HG02610 (cell line): ENCODE results near the gene ING3.

Source experiments
- ATAC-seq: cut with Tn5 transposase; IDR thresholded peaks from one replicate; pipeline ENCODE4 v1.9.1; 2021; ENCODE audit warnings: mild to moderate bottlenecking, moderate library complexity; ENCODE audit not compliant: unreplicated experiment

Gene ING3, protein sequence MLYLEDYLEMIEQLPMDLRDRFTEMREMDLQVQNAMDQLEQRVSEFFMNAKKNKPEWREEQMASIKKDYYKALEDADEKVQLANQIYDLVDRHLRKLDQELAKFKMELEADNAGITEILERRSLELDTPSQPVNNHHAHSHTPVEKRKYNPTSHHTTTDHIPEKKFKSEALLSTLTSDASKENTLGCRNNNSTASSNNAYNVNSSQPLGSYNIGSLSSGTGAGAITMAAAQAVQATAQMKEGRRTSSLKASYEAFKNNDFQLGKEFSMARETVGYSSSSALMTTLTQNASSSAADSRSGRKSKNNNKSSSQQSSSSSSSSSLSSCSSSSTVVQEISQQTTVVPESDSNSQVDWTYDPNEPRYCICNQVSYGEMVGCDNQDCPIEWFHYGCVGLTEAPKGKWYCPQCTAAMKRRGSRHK

DNA sequence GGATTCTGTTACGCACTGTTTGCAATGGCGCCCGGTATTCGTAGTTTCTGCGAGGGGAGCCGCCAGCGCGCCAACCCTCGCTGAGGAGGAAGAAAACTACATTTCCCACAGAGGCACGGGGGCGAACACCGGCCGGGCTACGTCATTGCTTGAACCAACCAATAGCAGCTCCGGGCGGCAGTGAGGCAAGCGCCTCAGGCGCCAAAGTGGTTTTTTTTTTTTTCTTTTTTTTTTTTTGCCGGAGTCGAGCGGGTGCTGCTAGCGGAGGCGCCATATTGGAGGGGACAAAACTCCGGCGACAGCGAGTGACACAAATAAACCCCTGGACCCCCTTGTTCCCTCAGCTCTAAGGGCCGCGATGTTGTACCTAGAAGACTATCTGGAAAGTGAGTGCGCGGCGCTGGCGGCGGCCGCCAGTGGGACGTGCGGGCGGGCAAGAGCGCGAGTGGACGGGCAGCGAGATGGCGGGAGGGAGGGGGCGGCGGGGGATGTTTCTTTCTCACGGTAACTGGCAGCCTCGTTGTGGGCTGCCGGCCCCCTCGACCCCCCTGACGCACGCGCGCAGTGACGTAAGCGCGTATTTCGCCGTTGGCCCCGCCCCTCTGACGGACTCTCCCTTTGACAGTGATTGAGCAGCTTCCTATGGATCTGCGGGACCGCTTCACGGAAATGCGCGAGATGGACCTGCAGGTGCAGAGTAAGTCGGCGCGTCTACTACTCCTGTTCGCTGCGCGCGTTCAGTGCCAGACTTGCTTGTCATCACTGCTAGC, at the start of gene ING3:
Gene ING3 (plus strand): TSS at position 239 of the 770 bp plus-strand sequence. CDS start 120 bp downstream, at position 359.
- peak; percentile 98 for ATAC-seq

- ATAC-seq, result no peak
Measured at GRCh38 chr7:120915314-120916105, 35.1 kb upstream of the ING3 start.

GRCh38 chr7:120916121-120916520, 34.5 kb upstream of the ING3 start:
- no peak for ATAC-seq

- ATAC-seq, result no peak
Measured at GRCh38 chr7:120916538-120916937, 34.0 kb upstream of the ING3 start.

DNA sequence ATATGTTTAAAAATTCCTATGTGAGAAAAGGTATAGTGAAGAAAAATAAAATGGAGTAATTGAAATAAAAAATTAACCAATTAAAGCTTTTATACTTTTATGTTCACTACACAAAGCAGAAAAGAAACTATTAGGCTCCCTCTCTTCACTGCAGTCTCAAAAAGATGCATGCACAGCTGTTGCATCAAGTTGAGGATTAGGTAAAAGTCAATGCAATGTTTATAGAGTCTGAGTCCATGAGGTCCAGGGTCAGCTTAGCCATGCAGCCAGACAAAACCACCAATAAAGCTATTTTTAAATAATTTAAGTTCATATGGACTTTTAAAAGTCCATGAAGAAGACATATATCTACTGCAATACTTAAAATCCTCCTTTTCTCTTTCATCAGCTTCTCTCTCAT, 31.1 kb upstream of the ING3 start:
- no peak for ATAC-seq

- no peak for ATAC-seq
Measured at GRCh38 chr7:120920034-120920433, 30.5 kb upstream of the ING3 start.

DNA sequence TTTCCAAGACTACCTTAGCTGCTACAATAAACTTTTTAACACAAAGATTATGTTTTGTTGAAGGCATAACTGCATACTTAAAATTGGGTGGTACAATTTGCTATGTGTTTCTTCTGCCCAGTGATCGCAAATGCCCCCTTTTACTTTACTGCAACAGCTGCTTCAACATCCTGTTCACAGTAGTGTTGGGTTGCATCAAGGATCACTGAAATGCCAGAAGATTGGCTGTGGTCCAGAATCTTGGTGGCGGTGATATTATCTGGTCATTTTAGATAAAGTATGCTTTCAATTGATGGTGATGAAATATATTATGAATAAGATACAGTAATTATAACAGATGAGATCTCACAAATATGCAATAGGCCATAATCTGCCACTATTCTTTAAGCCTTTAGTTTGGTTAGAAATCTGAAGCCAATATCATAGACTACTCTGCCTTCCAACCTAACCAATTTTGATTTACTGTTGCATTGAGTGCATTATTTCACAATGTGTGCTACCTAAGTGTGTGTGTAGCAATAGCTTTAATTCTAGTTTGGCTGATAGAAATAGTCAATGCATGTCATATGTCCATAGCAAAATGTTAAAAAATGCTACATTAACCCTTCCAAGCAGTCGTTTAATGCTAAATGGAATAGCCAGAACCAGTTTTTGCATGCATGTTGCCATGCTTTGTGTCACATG, 29.8 kb upstream of the ING3 start:
- ATAC-seq, result no peak

DNA sequence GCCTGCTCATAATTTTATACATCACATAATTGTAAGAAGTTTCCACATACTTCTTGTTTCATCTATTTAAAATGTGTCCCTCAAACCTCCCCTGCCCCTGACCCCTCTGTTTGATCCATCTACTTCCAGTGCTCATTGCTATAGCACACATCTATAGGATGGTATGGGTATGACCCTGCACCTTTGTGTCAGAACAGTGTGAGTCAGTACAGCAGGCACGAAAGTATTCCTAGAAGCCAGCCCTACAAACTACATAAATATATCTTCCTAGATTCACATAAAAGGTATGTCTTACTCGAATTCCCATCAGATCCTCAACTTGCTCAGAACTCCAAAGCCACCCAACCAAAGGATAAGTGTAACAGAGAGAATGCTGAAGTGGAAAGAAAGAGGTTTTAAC, 25.7 kb upstream of the ING3 start:
- ATAC-seq, result no peak

- no peak for ATAC-seq
Measured at GRCh38 chr7:120925392-120925791, 25.2 kb upstream of the ING3 start.

- ATAC-seq, result peak; percentile 20
Measured at GRCh38 chr7:120926943-120927346, 23.6 kb upstream of the ING3 start.

DNA sequence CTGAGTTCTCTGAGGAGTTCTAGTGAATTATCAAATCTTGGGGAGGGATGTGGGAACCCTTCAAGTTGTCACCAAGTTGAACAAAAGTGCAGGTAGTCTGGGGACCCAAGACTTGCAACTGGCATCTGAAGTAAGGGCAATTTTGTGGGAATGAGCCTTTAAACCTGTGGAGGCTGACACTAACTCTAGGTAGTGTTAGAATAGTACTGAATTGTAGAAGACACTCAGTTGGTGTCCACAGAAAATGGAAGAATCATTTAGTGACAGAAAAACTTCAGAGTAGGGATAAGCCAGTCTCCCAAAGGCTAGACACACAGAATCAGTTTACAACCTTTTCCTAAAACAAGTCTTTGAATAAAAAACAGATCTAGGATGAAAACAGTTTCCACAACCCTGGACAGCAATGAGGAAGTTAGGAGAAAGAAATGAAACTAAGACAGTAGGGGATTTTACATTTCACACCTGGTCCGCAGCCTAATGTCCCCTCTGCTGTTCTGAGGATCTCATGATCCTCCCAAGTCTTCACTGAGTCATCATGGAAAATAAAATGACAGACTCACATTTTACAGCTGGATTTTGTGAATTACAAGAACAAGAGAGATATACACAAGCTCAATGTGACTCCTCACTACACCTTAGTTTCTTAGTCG, 23.0 kb upstream of the ING3 start:
- ATAC-seq, result peak; percentile 87

DNA sequence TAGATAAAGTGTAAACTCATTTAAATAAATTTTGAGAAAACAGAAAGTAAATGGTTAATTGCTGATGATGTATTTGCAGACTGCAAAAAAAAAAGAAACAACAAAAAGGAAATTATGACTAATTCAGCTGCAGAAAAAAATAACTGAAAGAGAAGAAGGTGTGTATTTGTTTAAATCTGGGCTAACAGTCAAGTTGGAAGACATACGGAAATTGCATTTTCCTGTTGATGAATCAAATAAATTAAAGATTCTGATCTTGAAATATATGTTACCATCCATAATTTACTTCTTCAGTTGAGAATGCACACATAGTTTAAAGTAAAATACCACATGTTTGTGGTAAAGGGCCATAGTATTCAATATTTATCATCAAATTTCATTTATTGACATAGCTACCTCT, 19.3 kb upstream of the ING3 start:
- no peak for ATAC-seq

DNA sequence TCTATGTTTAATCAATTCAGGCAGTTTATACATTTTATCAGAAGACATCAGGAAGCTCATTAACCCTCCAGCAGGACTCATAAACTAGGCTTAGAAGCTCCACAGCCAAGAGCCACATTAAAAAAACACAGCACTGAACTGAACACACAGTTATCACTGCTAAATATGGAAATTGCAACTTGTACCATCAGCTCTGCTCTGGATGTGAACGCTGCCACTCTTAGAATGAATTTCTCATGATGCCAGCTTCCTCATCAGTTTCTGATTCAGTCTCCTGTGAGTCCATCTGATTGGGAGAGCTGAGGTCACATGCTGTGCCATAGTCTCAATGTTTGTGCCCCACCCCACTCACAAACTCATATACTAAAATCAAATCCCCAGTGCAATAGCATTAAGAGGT, 17.1 kb upstream of the ING3 start:
- no peak for ATAC-seq

DNA sequence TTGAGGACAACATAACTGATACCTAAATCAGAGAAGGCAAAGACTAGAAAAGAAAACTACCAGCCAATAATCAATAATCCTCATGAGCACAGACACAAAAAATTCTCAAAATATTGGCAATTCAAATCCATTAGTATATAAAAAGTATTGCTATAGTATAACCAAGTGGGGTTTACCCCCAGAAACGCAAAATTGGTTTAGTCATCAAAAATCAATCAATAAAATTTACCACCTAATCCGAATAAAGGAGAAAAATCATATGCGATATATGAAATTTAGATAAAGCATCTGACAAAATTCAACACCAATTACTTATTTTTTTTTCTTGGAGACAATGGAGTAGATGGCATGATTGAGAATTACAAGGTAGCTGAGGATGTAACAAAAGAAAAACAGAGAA, 11.2 kb upstream of the ING3 start:
- no peak for ATAC-seq

DNA sequence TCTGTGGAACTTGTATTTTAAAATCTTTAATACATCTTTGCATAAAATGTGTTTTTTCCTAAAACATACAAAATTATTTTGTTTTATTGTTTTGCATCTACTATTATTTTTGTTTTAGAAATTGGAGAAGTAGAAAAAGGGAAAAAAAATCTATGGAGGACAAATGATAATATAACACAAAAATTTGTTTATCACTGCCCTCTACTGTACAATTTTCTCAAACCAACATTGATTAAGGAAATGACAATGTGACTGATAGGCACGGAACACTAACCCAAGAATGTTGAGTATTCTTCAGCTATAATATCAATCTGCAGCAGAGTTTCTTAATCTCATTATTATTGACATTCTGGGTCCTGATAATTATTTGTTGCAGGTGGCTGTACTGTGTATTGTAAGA, 9.5 kb upstream of the ING3 start:
- ATAC-seq, result no peak

DNA sequence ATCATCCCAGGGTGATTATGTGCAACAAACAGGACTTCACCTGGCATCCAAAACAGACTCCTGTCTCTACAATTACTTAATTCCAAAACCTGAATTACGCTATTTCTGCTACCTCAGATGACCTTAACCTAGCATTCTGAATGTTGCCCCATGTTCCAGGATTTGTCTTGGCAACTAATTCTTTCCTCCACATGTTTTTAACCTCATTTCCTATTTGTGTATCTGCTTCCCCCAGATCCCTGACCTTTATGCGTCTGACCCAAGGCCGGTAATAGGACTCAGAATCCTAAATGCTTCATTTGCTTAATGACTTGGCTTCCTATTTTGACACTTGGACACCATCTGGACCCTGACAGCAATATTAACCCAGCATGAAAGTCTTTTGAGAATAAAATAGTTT, 8.7 kb upstream of the ING3 start:
- no peak for ATAC-seq

- no peak for ATAC-seq
Measured at GRCh38 chr7:120942861-120943260, 7.7 kb upstream of the ING3 start.

DNA sequence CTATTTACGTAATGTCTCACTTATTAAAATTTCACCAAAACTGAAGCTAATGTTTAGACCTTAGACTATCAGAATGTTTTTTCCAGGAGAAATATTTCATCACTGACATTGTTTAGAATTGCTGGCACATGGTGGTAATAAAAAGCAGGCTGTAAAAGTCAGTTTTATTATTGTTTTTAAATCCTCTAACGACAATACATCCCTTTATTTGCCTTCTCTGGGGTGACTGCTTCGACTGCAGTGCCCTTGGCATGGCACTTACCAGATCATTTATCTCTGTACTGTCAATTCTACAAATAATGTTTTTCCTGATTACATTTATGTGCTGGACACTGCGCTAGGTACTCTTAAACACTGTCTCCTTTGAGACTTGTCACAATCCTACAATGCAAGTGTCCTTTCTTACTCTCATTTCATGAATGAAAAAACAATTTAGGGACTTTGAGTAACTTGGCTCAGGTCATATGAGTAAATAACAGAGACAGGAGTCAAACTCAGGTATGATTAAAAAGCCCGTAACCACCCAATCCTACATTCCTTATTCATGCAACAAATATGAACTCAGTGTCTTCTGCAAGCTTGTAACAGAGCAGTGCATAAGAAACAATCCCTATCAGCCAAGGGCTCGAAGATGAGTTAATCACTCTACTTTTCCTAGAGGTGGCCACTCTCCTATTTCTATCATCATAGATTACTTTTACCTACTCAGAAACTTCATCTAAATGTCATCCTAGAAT, 5.6 kb upstream of the ING3 start:
- no peak for ATAC-seq

- ATAC-seq, result no peak
Measured at GRCh38 chr7:120947980-120948379, 2.6 kb upstream of the ING3 start.
